Measurements from ENCODE around the gene RGS6.
A peak's percentile ranks its signal among the peaks of the same experiment; 100 is the strongest.
"Not testable (repeated sequence)": the region's sequence is repeated elsewhere in the genome, so short reads cannot be mapped to it uniquely, and the experiment has no call there.

The RGS6 gene

DNA sequence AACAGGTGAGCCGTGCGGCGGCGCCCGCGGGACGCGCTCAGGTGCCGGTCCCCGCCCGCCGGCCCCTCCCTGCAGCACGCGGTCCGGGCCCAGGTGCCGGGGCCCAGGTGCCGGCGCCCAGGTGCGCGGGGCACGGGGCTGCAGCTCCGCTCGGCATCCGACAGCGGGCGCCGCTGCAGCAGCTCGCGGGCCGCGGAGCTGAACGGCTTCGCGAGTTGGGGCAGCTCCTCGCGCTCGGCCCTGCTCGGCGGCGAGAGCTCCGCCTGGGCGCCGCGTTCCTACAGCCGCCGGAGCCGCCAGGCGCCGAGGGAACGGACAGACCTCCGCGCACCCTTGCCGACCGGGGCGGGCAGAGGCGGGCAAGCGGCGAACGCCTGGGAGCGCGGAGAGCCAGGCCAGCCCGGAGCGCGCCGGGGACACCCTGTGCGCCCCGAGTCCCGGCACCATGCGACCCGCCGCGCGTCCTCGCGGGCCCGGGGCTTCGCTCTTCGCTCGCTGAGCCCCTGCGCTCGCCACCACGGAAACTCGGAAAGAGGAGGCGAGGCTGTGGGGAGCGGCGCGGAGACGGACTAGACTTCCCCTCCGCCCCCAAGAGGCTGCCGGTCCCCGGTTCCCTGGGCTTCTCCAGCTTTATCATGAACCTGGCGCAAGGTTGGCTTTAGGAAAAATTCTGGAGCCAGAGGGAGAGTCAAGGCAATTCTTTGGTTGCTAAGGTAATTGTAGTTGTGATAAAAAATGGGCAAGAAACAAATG lies at the start of gene RGS6:
RGS6 (plus strand) TSS at position 201 of the 753 bp plus-strand sequence.
- peak within 1 kb of the TSS; percentile 61 to 81 (median 74) for H3K4me3 ChIP-seq (ENCODE audit: low read depth in 1 of 5, low read length in 5 of 5)
- H3K9ac ChIP-seq (ENCODE audit: low read length in 5 of 5): peak within 1 kb of the TSS in 2 of 5 donors; percentile 1 to 45

DNA sequence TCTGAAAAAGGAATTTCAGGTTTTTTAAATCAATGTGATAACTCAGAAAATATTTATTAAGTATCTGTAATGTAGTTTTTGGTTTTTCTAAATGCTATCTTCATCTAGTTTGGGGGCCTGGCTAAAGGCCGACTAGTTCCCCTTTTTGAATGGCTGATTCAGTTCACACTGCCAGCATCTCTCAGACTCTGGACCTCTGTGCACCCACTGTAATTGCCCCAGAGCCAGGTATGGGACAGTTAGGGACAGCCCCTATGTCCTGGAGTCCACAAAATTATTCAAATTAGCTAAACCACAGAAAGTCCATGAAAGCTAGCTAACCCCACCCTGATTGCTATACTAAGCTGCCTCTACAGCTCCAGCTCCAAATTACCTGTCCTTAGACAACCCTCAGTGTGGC lies 49.1 kb upstream of the RGS6 start:
- no peaks in the 10 kb centered on the region for H3K36me3 ChIP-seq (ENCODE audit: control insufficient read depth in 5 of 5, insufficient read depth in 5 of 5, low read length in 5 of 5)
- H3K27me3 ChIP-seq (ENCODE audit: control insufficient read depth in 5 of 5, insufficient read depth in 4 of 5, low read length in 5 of 5): no peaks in the 10 kb centered on the region
- peaks cover 3 to 16% (median 11%) of the 10 kb centered on the region in 5 donors for H3K9me3 ChIP-seq (ENCODE audit: control insufficient read depth in 5 of 5, low read length in 5 of 5)
- H3K4me3 ChIP-seq (ENCODE audit: low read depth in 1 of 5, low read length in 5 of 5): no peak overlapping the region
- no peak overlapping the region for H3K27ac ChIP-seq (ENCODE audit: low read depth, low read length)
- no peak overlapping the region for H3K9ac ChIP-seq (ENCODE audit: low read length in 5 of 5)
- H3K4me1 ChIP-seq (ENCODE audit: control insufficient read depth in 5 of 5, insufficient read depth in 5 of 5, low read length in 5 of 5): peaks cover 0 to 6% (median 5%) of the 10 kb centered on the region in 5 donors

More for the DNA sequence above, at the start of gene RGS6:
- Histone ChIP-seq H3K27ac (ENCODE audit: low read depth, low read length) (peak within 1 kb of the TSS; percentile 15), H3K9me3 (ENCODE audit: control insufficient read depth in 5 of 5, low read length in 5 of 5) (no peaks in the 10 kb centered on the region), H3K27me3 (ENCODE audit: control insufficient read depth in 5 of 5, insufficient read depth in 4 of 5, low read length in 5 of 5) (peaks cover 5 to 17% (median 13%) of the 10 kb centered on the region in 5 donors), H3K36me3 (ENCODE audit: control insufficient read depth in 5 of 5, insufficient read depth in 5 of 5, low read length in 5 of 5) (no peaks in the 10 kb centered on the region), H3K4me1 (ENCODE audit: control insufficient read depth in 5 of 5, insufficient read depth in 5 of 5, low read length in 5 of 5) (peaks cover 0 to 10% (median 5%) of the 10 kb centered on the region in 5 donors)

DNA sequence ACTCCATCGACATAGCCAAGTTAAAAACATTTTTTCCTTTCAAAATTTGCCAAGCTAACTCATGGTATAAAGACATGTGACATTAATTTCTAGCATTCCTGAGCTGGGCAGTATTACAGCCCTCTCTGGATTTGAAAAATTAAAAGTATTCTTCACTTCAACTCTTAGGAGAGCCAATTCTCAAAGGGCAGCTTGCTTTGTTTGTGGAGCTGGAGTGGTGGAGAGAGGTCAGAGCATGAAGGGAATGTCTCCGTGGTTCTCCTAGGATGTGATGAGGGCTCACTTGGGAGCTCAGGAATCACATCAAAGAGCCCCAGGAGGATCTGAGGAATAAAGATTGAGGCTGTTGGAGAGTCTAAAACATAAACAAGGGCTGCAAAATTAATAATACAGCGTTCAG lies 46.9 kb upstream of the RGS6 start:
- Histone ChIP-seq H3K4me3 (ENCODE audit: low read depth in 1 of 5, low read length in 5 of 5) (no peak overlapping the region), H3K4me1 (ENCODE audit: control insufficient read depth in 5 of 5, insufficient read depth in 5 of 5, low read length in 5 of 5) (peaks cover 0 to 6% (median 5%) of the 10 kb centered on the region in 5 donors), H3K36me3 (ENCODE audit: control insufficient read depth in 5 of 5, insufficient read depth in 5 of 5, low read length in 5 of 5) (no peaks in the 10 kb centered on the region), H3K27ac (ENCODE audit: low read depth, low read length) (no peak overlapping the region), H3K27me3 (ENCODE audit: control insufficient read depth in 5 of 5, insufficient read depth in 4 of 5, low read length in 5 of 5) (no peaks in the 10 kb centered on the region), H3K9ac (ENCODE audit: low read length in 5 of 5) (no peak overlapping the region), H3K9me3 (ENCODE audit: control insufficient read depth in 5 of 5, low read length in 5 of 5) (peaks cover 2 to 10% (median 4%) of the 10 kb centered on the region in 5 donors)

DNA sequence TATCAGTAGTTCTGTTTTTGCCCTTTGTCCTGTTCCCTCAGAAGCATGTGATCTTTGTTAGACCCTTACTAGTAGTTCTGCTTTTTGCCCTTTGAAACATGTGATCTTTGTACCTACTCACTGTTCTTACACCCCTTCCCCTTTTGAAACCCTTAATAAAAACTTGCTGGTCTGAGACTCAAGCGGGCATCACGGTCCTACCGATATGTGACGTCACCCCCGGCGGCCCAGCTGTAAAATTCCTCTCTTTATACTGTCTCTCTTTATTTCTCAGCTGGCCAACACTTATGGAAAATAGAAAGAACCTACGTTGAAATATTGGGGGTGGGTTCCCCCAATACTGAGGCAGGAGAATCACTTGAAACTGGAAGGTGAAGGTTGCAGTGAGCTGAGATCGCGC lies 44.4 kb upstream of the RGS6 start:
- not testable (repeated sequence) for H3K9me3 ChIP-seq (ENCODE audit: control insufficient read depth in 5 of 5, low read length in 5 of 5); H3K4me1 ChIP-seq (ENCODE audit: control insufficient read depth in 5 of 5, insufficient read depth in 5 of 5, low read length in 5 of 5)

DNA sequence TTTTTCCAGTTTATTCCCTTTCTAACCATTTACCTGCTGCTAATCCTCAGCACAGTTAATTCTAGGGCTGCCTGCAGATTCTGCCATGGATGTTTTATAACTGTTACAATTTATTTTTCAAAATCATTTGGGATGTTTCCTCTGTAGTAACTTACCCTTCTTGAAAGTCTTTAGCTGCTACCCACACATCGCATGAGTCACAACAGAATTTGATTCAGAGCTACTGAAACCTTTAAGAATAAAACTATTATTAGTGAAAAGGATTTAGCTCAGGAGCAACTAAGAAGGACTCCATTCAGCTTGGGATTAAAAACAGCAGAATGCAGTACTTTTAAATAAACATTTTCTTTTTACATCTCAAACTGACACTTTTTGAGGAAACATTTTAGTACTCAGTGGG lies 41.7 kb upstream of the RGS6 start:
- H3K9me3 ChIP-seq (ENCODE audit: control insufficient read depth in 5 of 5, low read length in 5 of 5): peaks cover 0 to 3% (median 2%) of the 10 kb centered on the region in 5 donors
- no peaks in the 10 kb centered on the region for H3K27me3 ChIP-seq (ENCODE audit: control insufficient read depth in 5 of 5, insufficient read depth in 4 of 5, low read length in 5 of 5)
- peaks cover 0 to 3% (median 0%) of the 10 kb centered on the region in 5 donors for H3K4me1 ChIP-seq (ENCODE audit: control insufficient read depth in 5 of 5, insufficient read depth in 5 of 5, low read length in 5 of 5)
- no peak overlapping the region for H3K27ac ChIP-seq (ENCODE audit: low read depth, low read length)
- H3K36me3 ChIP-seq (ENCODE audit: control insufficient read depth in 5 of 5, insufficient read depth in 5 of 5, low read length in 5 of 5): no peaks in the 10 kb centered on the region
- H3K9ac ChIP-seq (ENCODE audit: low read length in 5 of 5): no peak overlapping the region
- no peak overlapping the region for H3K4me3 ChIP-seq (ENCODE audit: low read depth in 1 of 5, low read length in 5 of 5)

More for the DNA sequence above, 44.4 kb upstream of the RGS6 start:
- H3K36me3 ChIP-seq (ENCODE audit: control insufficient read depth in 5 of 5, insufficient read depth in 5 of 5, low read length in 5 of 5); H3K4me3 ChIP-seq (ENCODE audit: low read depth in 1 of 5, low read length in 5 of 5); H3K27me3 ChIP-seq (ENCODE audit: control insufficient read depth in 5 of 5, insufficient read depth in 4 of 5, low read length in 5 of 5); H3K9ac ChIP-seq (ENCODE audit: low read length in 5 of 5); H3K27ac ChIP-seq (ENCODE audit: low read depth, low read length): not testable (repeated sequence)

DNA sequence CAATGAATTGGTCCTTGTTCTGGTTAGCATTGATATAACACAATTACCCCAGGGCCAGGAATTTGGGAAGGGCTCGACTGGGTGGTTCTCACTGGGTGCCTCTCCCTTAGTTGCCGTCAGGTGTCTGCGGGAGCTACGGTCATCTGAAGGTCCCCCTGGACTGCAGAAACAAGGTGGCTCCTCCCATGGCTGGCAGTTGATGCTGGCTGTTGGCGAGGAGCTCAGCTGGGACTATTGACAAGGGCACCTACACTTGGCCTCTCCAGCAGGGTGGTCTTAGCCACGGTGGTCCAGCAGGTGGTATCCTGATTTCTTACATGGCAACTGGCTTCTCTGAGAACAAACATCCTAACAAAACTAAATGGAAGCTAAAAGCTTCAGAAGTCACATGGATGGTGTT lies 41.0 kb upstream of the RGS6 start:
- no peaks in the 10 kb centered on the region for H3K36me3 ChIP-seq (ENCODE audit: control insufficient read depth in 5 of 5, insufficient read depth in 5 of 5, low read length in 5 of 5)
- H3K4me3 ChIP-seq (ENCODE audit: low read depth in 1 of 5, low read length in 5 of 5): no peak overlapping the region
- H3K9me3 ChIP-seq (ENCODE audit: control insufficient read depth in 5 of 5, low read length in 5 of 5): peaks cover 0 to 3% (median 2%) of the 10 kb centered on the region in 5 donors
- H3K4me1 ChIP-seq (ENCODE audit: control insufficient read depth in 5 of 5, insufficient read depth in 5 of 5, low read length in 5 of 5): no peaks in the 10 kb centered on the region
- H3K27me3 ChIP-seq (ENCODE audit: control insufficient read depth in 5 of 5, insufficient read depth in 4 of 5, low read length in 5 of 5): no peaks in the 10 kb centered on the region
- H3K9ac ChIP-seq (ENCODE audit: low read length in 5 of 5): no peak overlapping the region
- H3K27ac ChIP-seq (ENCODE audit: low read depth, low read length): no peak overlapping the region

DNA sequence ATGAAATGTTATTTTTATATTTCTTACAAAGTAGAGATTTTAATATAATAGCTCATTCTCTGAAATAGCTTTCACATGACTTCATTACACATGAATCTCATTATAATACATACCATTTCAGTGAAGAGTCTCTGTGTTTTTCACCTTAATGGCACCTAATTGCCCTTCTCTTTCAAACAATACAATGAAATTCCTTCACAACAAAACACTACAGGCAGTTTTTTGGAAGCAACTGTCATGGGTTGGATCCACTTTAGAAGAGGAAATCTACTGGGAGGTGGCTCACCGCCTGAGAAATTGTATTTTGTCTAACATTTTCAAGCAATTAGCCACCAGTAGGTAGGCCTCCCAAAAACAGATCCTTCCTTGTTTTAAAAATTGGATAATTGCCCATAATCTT lies 40.3 kb upstream of the RGS6 start:
- H3K27me3 ChIP-seq (ENCODE audit: control insufficient read depth in 5 of 5, insufficient read depth in 4 of 5, low read length in 5 of 5): no peaks in the 10 kb centered on the region
- H3K9ac ChIP-seq (ENCODE audit: low read length in 5 of 5): no peak overlapping the region
- no peak overlapping the region for H3K27ac ChIP-seq (ENCODE audit: low read depth, low read length)
- no peak overlapping the region for H3K4me3 ChIP-seq (ENCODE audit: low read depth in 1 of 5, low read length in 5 of 5)
- no peaks in the 10 kb centered on the region for H3K4me1 ChIP-seq (ENCODE audit: control insufficient read depth in 5 of 5, insufficient read depth in 5 of 5, low read length in 5 of 5)
- H3K36me3 ChIP-seq (ENCODE audit: control insufficient read depth in 5 of 5, insufficient read depth in 5 of 5, low read length in 5 of 5): no peaks in the 10 kb centered on the region
- peaks cover 0 to 3% (median 0%) of the 10 kb centered on the region in 5 donors for H3K9me3 ChIP-seq (ENCODE audit: control insufficient read depth in 5 of 5, low read length in 5 of 5)

DNA sequence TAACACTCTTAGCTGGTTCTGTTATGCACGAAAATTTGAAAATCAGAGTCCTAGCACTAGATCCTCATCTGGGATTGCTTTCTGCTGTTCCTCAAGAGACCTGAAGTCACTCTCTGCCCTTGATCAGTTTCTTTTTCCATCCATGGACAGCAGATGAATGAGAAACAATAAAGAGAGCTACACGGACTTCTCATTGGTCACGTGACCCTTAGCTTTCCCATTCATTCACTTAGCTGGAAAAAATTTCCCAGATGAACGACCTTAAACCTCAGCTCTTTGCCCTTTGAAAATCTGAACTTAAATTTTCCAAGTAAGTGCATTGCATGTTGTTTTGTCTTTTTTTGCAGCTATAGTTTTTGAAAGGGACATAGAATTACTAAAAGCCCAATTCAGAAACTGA lies 27.2 kb upstream of the RGS6 start:
- no peak overlapping the region for H3K27ac ChIP-seq (ENCODE audit: low read depth, low read length)

DNA sequence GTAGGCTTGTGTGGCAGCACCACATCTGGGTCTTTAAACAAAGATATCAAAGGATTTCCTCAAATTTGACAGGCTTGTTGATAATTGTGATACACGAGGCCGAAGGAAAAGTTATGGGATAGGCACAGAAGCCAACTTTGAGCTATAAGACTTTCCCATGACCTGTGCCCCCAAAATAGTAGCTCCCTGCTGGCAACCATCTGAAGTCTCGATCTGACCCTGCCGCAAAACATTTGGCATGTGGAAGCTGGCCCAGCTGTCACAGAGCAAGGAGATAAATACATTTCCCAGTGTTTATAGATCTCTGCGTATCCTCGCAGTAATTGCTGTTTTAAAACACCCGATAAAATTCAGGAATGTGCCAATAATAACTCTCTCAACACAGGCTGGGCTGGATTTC lies 26.4 kb upstream of the RGS6 start:
- no peak overlapping the region for H3K27ac ChIP-seq (ENCODE audit: low read depth, low read length)

More for the DNA sequence above, 27.2 kb upstream of the RGS6 start:
- H3K9me3 ChIP-seq (ENCODE audit: control insufficient read depth in 5 of 5, low read length in 5 of 5): peaks cover 0 to 2% (median 1%) of the 10 kb centered on the region in 5 donors
- H3K4me3 ChIP-seq (ENCODE audit: low read depth in 1 of 5, low read length in 5 of 5): no peak overlapping the region
- peaks cover 0 to 5% (median 0%) of the 10 kb centered on the region in 5 donors for H3K27me3 ChIP-seq (ENCODE audit: control insufficient read depth in 5 of 5, insufficient read depth in 4 of 5, low read length in 5 of 5)
- H3K36me3 ChIP-seq (ENCODE audit: control insufficient read depth in 5 of 5, insufficient read depth in 5 of 5, low read length in 5 of 5): no peaks in the 10 kb centered on the region
- peaks cover 0 to 9% (median 0%) of the 10 kb centered on the region in 5 donors for H3K4me1 ChIP-seq (ENCODE audit: control insufficient read depth in 5 of 5, insufficient read depth in 5 of 5, low read length in 5 of 5)
- no peak overlapping the region for H3K9ac ChIP-seq (ENCODE audit: low read length in 5 of 5)

DNA sequence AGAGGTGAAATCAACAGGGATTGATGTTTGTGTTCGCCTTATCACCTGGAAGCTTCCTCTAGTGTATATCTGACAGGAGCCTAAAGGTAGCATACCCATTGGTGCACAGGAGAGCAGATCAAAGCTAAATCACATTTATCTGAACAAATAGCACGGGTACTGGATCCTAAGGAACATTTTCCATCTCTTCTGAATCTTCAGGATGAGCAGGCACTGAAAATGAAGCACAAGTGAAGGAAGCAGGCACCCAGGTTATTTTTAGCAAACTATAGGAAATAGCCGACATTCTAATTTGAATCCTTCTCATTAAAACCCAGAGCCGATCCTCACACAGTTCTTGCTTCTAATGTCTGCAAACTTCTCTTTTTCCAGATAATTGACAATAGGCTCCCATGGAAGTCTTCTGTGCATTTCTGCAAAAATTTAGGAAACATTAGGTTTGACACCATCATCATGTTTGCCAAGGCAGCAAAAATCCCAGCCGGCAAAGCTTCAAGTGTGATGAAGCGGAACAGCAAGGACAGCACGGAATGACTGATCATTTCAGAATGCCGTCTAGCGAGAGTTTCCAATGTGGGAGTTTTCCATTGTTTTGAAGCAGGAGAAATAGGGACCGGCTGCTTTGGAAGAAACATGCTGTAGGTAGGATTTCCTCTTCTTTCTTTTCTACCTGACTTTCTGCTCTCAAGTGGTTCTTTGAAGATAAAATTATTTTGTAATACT lies 24.3 kb upstream of the RGS6 start:
- peaks cover 0 to 9% (median 0%) of the 10 kb centered on the region in 5 donors for H3K4me1 ChIP-seq (ENCODE audit: control insufficient read depth in 5 of 5, insufficient read depth in 5 of 5, low read length in 5 of 5)
- H3K9me3 ChIP-seq (ENCODE audit: control insufficient read depth in 5 of 5, low read length in 5 of 5): no peaks in the 10 kb centered on the region
- H3K4me3 ChIP-seq (ENCODE audit: low read depth in 1 of 5, low read length in 5 of 5): no peak overlapping the region
- H3K36me3 ChIP-seq (ENCODE audit: control insufficient read depth in 5 of 5, insufficient read depth in 5 of 5, low read length in 5 of 5): no peaks in the 10 kb centered on the region
- H3K9ac ChIP-seq (ENCODE audit: low read length in 5 of 5): no peak overlapping the region
- H3K27ac ChIP-seq (ENCODE audit: low read depth, low read length): no peak overlapping the region
- peaks cover 0 to 5% (median 0%) of the 10 kb centered on the region in 5 donors for H3K27me3 ChIP-seq (ENCODE audit: control insufficient read depth in 5 of 5, insufficient read depth in 4 of 5, low read length in 5 of 5)

More for the DNA sequence above, 26.4 kb upstream of the RGS6 start:
- H3K27me3 ChIP-seq (ENCODE audit: control insufficient read depth in 5 of 5, insufficient read depth in 4 of 5, low read length in 5 of 5): peaks cover 0 to 5% (median 0%) of the 10 kb centered on the region in 5 donors
- H3K4me3 ChIP-seq (ENCODE audit: low read depth in 1 of 5, low read length in 5 of 5): no peak overlapping the region
- no peak overlapping the region for H3K9ac ChIP-seq (ENCODE audit: low read length in 5 of 5)
- no peaks in the 10 kb centered on the region for H3K36me3 ChIP-seq (ENCODE audit: control insufficient read depth in 5 of 5, insufficient read depth in 5 of 5, low read length in 5 of 5)
- peaks cover 0 to 9% (median 0%) of the 10 kb centered on the region in 5 donors for H3K4me1 ChIP-seq (ENCODE audit: control insufficient read depth in 5 of 5, insufficient read depth in 5 of 5, low read length in 5 of 5)
- H3K9me3 ChIP-seq (ENCODE audit: control insufficient read depth in 5 of 5, low read length in 5 of 5): no peaks in the 10 kb centered on the region

Data from subcutaneous abdominal adipose tissue (tissue), 5 donors.